OCI-LY3 (cell line): ENCODE data around the gene SYT10.
"Not testable (repeated sequence)": the region's sequence is repeated elsewhere in the genome, so short reads cannot be mapped to it uniquely, and the experiment has no call there.

Source experiments
- H2AFZ ChIP-seq: fragments of 200-600, 300-600 bp; shearing (Covaris generic); 2 replicates; pipeline ENCODE4 v1.6.0; 2014; ENCODE audit warnings: antibody characterized with exemption, low read depth, low read length
- H3K27ac ChIP-seq: fragments of 200-600, 300-600 bp; sonication (generic); 2 replicates; pipeline ENCODE4 v1.5.1; 2014; ENCODE audit warnings: mild to moderate bottlenecking, low read length, moderate library complexity, mixed read lengths
- H3K27me3 ChIP-seq: fragments of 200-600, 300-600 bp; sonication (generic); 2 replicates; pipeline ENCODE4 v1.6.1; 2014; ENCODE audit warnings: low read depth, low read length, mixed read lengths
- H3K36me3 ChIP-seq: fragments of 200-600, 300-600 bp; sonication (generic); replicated peaks from 2 replicates; pipeline ENCODE3; 2014; ENCODE audit warnings: low read depth, low read length, mixed read lengths
- H3K4me1 ChIP-seq: fragments of 300-600, 200-600 bp; sonication (generic); 2 replicates; pipeline ENCODE4 v1.6.1; 2014; ENCODE audit warnings: low read length, mixed read lengths
- H3K4me2 ChIP-seq: fragments of 200-600, 300-600 bp; sonication (generic); 2 replicates; pipeline ENCODE4 v1.6.1; 2014; ENCODE audit warnings: low read length, mixed read lengths
- H3K4me3 ChIP-seq: fragments of 300-600, 200-600 bp; sonication (generic); 2 replicates; pipeline ENCODE4 v1.5.1; 2014; ENCODE audit warnings: antibody characterized with exemption, mild to moderate bottlenecking, low read length, moderate library complexity
- H3K79me2 ChIP-seq: fragments of 300-600, 200-600 bp; shearing (Covaris generic); 2 replicates; pipeline ENCODE4 v1.6.1; 2014; ENCODE audit warnings: mild to moderate bottlenecking, low read length, mixed read lengths
- H3K9ac ChIP-seq: fragments of 300-600, 200-600 bp; shearing (Covaris generic); 2 replicates; pipeline ENCODE4 v1.6.0; 2014; ENCODE audit warnings: mild to moderate bottlenecking, low read length, moderate library complexity
- H3K9me3 ChIP-seq: fragments of 200-600, 300-600 bp; shearing (Covaris generic); 2 replicates; pipeline ENCODE4 v1.6.1; 2014; ENCODE audit warnings: low read length, mixed read lengths; ENCODE audit not compliant: insufficient read depth
- H4K20me1 ChIP-seq: fragments of 200-600, 300-600 bp; sonication (generic); 2 replicates; pipeline ENCODE4 v1.6.1; 2016; ENCODE audit warnings: low read length, mixed read lengths; ENCODE audit not compliant: insufficient read depth
- CTCF ChIP-seq: fragments of 200-600, 300-600 bp; sonication (generic); IDR thresholded peaks from 2 replicates; pipeline ENCODE4 v1.5.1; 2014; ENCODE audit warnings: antibody characterized with exemption, low read length, low read depth
- EZH2phosphoT487 ChIP-seq: fragments of 200-600 bp; shearing (Covaris generic); IDR thresholded peaks from 2 replicates; pipeline ENCODE4 v1.6.1; 2018; ENCODE audit warnings: antibody characterized with exemption, mixed run types, low read depth

SYT10 gene

GRCh38 chr12:33357181-33357580, 82.4 kb downstream of the SYT10 start:
- H3K4me1 ChIP-seq: no peaks in the 10 kb centered on the region
- H3K9ac ChIP-seq: no peak overlapping the region
- no peaks in the 10 kb centered on the region for H3K79me2 ChIP-seq
- no peak overlapping the region for H3K4me2 ChIP-seq
- TF ChIP-seq CTCF: no peak
- no peak for TF ChIP-seq EZH2phosphoT487
- no peaks in the 10 kb centered on the region for H3K27me3 ChIP-seq
- no peaks in the 10 kb centered on the region for H4K20me1 ChIP-seq
- H2AFZ ChIP-seq: no peak overlapping the region
- H3K27ac ChIP-seq: no peak overlapping the region
- no peaks in the 10 kb centered on the region for H3K9me3 ChIP-seq
- H3K36me3 ChIP-seq: no peaks in the 10 kb centered on the region
- no peak overlapping the region for H3K4me3 ChIP-seq

GRCh38 chr12:33349791-33350190, 89.8 kb downstream of the SYT10 start:
- H3K79me2 ChIP-seq: no peaks in the 10 kb centered on the region
- H3K36me3 ChIP-seq: no peaks in the 10 kb centered on the region
- H3K4me2 ChIP-seq: no peak overlapping the region
- H2AFZ ChIP-seq: no peak overlapping the region
- no peaks in the 10 kb centered on the region for H4K20me1 ChIP-seq
- no peaks in the 10 kb centered on the region for H3K9me3 ChIP-seq
- TF ChIP-seq CTCF (no peak), EZH2phosphoT487 (no peak)
- no peaks in the 10 kb centered on the region for H3K4me1 ChIP-seq
- no peak overlapping the region for H3K4me3 ChIP-seq
- H3K27me3 ChIP-seq: no peaks in the 10 kb centered on the region
- H3K9ac ChIP-seq: no peak overlapping the region
- no peak overlapping the region for H3K27ac ChIP-seq

- not testable (repeated sequence) for H3K4me3 ChIP-seq, H3K4me1 ChIP-seq, H2AFZ ChIP-seq, H3K4me2 ChIP-seq, H3K27ac ChIP-seq, H3K36me3 ChIP-seq, H4K20me1 ChIP-seq, H3K27me3 ChIP-seq, H3K79me2 ChIP-seq, H3K9me3 ChIP-seq, H3K9ac ChIP-seq
Measured at GRCh38 chr12:33331961-33332398, 107.6 kb downstream of the SYT10 start.

GRCh38 chr12:33330940-33331339, 108.7 kb downstream of the SYT10 start:
- Histone ChIP-seq H3K9ac (no peak overlapping the region), H4K20me1 (no peaks in the 10 kb centered on the region), H3K4me2 (no peak overlapping the region), H3K79me2 (no peaks in the 10 kb centered on the region), H2AFZ (no peak overlapping the region), H3K27ac (no peak overlapping the region), H3K36me3 (no peaks in the 10 kb centered on the region), H3K4me3 (no peak overlapping the region), H3K4me1 (no peaks in the 10 kb centered on the region), H3K9me3 (no peaks in the 10 kb centered on the region), H3K27me3 (no peaks in the 10 kb centered on the region)
- TF ChIP-seq EZH2phosphoT487 (no peak), CTCF (no peak)
